CD4-positive, alpha-beta T cell treated with Interleukin-4 for 4 hours (primary cell): ENCODE measurements around the gene LCNL1.

Source experiments
- DNase-seq: peaks from one replicate; pipeline ENCODE4 v3.0.0-alpha.2; 2020

The LCNL1 gene

DNA sequence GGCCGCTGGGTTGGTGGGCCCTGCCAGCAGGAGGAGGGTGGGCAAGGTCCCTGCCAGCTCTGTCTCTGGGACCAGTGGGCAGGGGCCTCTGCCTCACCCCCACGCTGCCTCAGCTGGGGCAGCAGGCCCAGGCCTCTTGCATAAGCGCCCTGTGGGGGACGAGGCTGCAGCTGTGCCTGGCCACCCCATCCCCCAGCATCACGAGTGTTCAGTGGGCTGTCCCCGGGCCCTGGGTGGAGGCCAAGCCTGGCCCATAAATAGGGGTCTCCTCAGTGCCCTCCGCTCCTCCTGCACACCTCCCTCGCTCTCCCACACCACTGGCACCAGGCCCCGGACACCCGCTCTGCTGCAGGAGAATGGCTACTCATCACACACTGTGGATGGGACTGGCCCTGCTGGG lies 5.6 kb upstream of the LCNL1 start, which contains the start of gene PTGDS:
Gene PTGDS, plus strand, starts transcription at position 282 of the 400 bp plus-strand sequence. Its CDS starts 75 bp downstream, at position 357.
- no peak for DNase-seq

DNA sequence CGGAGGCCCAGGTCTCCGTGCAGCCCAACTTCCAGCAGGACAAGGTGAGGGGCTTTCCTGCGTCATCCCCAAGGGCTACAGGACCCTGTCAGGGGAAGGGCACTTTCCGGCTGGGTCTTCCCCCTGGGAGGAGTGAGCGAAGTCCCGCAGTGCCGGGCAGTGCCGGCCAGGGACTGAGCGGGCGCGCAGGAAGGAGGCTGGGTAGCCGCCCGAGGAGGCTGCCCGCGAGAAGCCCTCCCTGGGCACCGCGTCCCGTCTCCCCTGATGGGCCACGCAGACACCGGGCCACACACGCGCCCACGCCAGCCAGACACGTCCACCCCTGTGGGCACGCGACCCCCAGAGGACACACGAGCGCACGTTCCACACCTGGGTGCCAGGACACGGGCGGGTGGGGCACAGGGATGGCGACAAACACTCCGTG lies 5.1 kb upstream of the LCNL1 start:
- no peak for DNase-seq

DNA sequence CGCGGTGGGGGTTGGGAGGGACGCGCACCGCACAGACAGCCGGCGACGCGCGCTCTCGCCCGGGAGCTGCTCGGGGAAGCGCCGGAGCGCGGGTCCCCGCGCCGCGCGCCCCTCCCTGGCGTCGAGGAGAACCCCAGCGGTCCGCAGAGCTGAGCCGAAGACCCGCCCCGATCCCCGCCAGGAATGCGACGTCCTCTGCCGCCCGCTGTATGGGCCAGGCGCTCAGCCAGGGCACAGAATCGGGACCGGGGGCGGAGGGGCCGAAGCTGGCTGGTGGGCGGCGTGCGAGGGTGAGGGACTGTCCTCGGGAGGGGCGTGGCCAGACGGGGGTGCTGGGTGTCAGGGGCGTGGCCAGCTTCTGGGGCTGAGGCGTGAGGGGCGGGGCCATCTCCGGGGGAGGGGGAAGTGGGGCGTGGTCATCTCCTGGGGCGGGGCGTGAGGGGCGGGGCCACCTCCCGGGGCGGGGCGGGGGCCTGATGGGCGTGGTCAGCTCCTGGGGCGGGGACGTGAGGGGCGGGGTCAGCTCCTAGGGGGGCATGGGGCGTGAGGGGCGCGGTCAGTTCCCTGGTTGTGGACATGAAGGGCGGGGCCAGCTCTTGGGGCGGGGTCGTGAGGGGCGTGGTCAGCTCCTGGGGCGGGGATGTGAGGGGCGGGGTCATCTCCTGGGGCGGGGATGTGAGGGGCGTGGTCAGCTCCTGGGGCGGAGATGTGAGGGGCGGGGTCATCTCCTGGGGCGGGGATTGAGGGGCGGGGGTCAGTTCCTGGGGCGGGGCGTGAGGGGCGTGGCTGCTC lies 4.5 kb upstream of the LCNL1 start:
- DNase-seq, result peak; percentile 39

DNA sequence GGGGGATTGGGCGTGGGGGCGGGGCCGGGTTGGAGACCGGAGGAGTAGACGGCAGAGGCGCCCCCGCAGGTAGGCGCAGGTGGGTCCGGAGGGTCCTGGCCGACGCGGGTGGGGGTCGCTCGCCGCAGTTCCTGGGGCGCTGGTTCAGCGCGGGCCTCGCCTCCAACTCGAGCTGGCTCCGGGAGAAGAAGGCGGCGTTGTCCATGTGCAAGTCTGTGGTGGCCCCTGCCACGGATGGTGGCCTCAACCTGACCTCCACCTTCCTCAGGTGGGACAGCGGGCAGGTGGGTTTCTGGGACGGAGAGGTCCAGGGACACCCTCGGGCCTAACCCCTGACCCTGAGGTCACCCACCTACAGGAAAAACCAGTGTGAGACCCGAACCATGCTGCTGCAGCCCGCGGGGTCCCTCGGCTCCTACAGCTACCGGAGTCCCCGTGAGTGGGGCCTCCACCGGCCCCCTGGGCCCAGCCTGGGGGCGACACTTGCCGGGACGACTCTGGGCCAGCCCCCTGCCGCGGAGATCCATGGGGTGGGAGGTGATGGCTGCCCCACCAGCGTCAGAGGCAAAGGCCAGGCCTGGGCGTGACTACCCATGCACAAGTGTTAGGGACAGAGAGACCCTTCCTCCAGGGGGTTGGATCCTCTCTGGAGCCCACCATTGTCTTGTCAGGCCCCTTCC lies 3.8 kb upstream of the LCNL1 start:
- DNase-seq, result no peak

DNA sequence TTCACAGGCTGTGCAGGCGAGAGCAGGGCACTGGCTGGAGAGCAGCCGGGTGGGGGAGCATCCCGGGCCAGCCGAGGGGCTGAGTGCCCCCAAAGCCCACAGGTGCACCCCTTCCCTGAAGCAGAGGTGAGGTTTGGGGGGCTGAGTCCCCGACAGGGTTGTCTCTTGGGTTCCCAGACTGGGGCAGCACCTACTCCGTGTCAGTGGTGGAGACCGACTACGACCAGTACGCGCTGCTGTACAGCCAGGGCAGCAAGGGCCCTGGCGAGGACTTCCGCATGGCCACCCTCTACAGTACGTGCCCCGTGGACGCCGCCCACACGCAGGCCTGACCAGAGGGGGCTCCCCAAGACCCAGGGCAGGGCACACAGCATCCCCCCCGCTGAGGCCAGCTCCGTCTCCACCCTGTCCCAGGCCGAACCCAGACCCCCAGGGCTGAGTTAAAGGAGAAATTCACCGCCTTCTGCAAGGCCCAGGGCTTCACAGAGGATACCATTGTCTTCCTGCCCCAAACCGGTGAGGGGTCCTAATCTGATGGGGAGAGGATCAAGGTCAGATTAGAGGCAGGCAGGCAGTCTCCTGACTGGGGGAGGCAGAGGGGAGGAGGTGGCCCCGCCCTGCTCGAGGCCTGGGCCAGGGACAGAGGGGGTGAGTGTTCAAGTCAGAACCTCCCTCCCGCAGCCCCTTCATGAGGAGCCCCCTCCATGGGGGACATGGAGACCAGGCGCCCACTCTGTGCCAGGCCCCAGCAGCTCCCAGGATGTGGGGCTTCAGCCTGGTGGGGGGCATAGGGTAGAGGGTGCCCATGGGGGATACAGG lies 2.8 kb upstream of the LCNL1 start:
- no peak for DNase-seq

DNA sequence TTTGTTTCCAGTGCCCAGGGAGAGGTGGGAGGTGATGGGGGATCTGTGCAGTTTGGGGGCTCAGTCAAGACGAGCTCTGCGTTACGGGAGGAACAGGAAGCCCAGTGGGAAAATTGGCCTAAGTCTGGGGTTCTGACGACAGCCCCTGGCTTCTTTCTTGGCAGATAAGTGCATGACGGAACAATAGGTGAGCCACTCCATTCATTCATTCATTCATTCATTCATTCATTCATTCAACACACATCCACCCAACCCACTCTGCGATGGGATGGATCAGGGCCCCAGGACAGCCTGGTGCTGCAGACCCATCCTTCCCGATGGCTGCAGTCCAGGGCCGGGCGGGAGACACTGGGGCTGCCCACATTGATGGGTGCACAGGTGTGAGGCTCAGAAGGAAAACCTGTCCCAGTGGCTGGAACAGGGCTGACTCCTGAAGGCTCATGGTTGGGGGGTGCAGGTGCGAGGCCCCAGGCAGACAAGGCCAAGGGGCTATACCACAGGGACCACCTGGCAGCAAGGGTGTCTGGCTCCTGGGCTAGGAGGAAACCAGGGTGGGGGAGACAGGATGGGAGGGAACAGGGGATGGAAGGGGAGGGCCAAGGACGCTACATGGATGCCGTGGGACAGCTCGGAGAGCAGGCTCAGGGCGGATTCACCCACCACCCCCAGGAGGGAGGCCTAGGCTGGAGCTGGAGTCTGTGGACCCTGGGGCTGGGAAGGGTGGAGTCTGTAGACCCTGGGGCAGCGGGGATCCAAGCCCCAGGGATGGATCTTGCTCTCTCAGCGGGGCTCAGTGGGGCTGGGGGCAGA lies 1.9 kb upstream of the LCNL1 start:
- no peak for DNase-seq

DNA sequence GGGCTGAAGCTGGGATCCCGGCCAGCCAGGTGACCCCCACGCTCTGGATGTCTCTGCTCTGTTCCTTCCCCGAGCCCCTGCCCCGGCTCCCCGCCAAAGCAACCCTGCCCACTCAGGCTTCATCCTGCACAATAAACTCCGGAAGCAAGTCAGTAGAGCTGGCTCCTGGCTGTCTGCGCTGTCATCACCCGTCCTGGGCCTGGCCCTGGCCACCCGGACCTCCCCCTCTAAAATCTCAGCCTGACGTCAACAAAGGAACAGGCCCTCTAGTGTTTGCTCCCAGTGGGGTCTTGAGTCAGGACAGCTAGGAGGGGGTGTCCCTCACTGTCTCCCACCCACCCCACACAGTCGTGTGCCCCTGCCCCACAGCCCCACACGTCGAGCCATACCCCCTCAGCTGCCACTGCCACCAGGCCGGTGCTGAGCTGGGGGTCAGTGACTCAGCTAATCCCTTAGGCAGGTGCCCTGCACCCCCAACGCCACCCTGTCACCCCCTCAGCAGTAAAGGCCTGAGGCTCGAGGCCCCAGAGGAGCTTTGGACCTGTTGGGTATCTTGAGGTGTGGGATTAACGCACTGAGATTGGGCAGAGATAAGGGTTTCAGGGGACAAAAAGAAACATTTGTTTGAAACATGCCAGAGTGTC lies 1.1 kb upstream of the LCNL1 start:
- no peak for DNase-seq

DNA sequence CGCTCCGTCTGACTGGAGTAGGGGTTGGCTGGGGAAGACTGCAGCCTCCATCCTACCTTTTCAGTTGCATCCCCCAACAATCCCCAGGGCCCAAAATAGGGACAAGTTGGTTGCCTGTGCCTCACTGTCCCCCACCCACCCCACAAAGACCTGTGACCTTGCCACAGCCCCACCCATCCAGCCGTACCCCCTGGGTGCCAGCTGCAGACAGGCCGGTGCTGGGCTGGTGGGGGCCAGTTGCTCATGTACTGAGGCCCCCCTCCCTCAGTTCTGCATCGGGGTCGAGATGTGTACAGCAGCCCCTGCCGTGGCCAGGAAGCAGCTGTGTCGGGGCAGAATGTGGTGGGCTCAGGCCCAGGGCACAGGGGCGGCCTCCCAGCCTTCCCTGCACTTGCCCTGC lies 374 bp downstream of the LCNL1 start:
- DNase-seq, result no peak

DNA sequence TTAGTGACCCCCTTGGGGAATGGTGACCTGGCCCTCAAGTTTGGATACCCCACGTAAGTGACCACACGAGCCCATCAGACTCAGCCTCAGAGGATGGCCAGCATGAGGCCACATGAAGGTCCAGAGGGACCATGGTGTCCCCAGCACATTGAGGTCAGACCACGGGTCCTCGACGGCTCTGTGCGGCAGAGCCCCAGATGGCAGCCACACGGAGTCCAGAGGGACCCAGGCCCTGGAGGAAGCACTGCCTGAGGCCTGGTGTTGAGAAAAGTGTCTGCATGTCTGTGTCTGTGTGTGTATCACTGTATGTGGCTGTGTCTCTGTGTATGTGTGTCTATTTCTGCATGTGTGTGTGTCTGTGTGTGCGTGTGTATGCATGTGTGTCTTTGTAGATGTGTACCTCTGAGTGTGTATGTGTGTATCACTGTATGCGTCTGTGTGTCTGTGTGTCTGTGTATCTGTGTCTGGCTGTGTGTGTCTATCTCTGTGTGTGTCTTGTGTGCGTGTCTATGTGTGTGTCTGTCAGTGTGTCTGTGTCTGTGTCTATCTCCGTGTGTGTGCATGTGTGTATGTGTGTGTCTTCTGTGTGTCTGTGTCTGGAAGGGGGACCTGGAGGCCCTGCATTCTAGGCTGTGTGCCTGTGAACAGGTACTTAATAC lies 992 bp downstream of the LCNL1 start:
- DNase-seq, result no peak

DNA sequence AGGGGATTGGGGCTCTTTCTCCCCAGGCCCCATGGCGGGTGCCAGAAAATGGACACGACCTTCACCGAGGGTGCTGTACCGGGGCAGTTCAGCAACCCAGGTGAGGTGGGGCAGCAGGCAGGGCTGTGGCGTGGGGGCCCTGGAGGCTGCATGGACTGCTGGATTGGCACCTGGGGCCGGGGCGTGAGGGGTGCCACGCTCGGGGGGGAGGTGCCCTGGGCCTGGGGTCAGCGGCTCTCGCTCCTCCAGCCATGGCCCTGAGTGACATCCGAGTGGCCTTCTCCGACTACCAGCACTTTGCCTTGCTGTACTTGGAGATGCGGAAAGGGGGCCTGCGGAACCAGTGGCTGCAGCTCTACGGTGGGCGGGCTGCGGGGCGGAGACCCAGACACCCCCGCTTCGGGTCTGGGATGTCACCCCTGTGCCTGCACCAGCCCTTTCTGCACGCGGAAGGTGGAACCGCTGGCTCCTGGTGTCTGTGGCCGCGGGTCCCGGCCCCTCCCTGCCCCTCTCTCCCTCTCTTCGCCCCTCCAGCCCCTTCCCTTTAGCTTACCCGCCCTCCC lies 1.8 kb downstream of the LCNL1 start:
- DNase-seq, result no peak

DNA sequence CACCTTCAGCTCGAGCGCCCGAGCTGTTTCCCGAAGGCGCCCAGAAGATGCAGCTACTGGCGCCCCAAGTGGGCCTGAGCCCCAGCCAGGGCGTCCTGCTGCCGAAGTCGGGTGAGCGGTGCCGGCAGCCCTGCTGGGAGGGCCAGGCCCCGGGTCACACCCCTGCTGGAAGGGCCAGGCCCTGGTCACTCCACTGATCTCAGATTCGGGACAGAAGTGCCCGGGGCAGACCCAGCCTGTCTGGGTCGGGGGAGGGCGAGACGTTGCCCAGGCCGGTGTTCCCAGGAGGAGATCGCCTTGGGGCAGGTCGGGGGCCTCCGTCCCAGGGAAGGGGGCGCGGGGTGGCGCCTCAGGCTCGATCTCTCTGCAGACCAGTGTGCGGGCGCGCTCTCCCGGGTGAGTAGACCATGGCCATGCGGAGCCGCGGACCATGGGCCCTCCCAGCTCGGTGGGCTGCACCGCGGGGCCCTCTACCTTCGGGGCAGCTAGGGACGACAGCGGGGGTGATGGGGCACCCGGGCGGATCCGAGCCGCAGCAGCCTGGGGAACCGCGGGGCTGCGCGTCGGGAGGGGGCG lies 2.3 kb downstream of the LCNL1 start:
- DNase-seq, result no peak

DNA sequence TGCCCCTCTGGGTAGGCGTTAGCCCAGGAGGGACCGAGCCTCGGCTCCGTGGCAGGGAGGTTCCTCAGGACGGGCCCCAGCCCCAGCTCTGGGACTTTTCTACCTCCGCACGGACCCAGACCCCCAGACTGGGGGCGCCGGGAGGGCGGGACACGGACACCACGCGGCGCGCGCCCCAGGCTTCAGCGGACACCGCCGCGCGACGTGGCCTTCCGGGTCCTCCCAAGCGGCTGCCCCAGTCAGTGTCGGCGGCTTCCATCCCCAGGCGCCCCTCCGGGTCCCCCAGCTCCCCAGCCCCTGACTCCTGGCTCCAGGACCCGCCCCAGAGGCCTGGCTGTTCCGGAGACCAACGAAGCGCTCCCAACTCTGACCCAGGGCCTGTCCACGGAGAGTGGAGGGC lies 3.1 kb downstream of the LCNL1 start:
- DNase-seq, result no peak

DNA sequence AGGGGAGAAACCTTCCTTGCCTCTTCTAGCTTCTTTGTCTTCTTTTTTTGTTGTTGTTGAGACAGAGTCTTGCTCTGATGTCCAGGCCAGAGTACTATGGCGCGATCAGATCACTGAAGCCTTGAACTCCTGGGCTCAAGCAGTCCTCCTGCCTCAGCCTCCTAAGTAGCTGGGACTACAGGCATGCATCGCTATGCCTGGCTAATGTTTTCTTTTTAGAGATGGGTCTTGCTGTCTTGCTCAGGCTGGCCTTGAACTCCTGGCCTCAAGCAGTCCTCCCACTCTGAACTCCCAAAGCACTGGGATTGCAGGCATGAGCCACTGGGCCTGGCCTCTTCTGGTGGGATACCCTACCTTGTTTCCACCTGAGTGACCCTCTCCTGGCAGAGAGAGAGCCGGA lies 6.1 kb downstream of the LCNL1 start:
- DNase-seq, result no peak

DNA sequence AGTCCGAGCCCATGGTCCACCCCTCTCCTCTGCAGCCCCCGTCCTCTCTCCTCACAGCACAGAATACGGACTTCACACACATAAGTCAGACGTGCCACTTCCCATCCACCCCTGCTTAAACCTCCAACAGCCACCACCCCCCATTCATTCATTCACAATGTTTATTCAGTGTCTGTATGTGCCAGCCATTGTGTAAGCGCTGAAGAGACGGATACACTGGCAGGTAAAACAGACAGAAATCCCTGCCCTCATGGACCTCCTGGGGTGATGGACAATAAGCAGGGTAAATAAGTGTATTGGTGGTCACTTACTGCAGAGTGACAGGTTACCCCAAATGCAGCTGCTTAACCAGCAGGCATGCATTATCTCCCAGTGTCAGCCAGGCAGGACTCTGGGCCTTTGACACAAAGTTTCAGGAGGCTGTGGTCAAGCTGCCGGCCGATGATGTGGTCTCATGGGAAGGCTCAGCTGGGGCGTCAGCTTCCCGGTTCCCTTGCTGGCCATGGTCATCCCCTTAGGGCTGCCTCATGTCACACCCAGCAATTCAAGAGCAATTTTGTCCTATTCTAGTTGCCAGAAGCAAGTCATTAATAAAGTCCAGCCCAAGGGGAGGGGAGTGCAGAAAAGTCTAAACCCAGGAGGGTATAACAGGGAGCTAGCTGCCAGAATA lies 7.6 kb downstream of the LCNL1 start:
- DNase-seq, result no peak

DNA sequence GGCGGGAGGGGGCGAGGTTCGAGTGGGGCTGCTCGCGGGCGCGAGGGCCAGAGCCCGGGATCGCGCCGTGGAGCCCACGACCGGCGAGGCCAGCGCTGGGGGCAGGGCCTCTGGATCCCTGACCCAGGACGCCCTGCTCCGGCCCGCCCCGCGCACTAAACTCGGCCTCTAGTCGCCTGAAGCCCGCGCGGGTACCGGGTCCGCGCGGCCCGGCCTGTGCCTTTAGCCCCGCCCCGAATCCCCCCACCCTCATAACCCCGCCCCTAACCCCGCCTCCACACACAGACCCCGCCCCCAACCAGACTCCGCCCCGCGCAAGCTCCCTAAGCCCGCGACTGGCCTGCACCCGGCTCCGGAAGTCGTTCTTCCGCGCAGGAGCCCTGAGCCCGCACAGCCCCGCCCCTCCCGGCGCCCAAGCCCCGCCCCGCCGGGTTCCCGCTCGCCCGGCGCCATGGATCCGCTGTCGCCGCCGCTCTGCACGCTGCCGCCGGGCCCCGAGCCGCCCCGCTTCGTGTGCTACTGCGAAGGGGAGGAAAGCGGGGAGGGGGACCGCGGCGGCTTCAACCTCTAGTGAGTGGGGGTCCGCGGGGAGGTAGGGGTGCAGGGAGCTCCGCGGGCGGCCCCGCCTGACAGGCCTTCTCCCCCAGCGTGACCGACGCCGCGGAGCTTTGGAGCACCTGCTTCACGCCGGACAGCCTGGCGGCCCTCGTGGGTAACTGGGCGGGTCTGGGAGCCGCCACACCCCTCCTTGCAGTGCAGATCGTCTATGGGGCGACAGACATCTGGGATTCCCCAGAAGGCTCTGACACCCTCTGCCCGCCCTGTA lies 9.4 kb downstream of the LCNL1 start, which contains the start of gene PAXX:
Gene PAXX, plus strand, starts transcription at position 430 of the 826 bp plus-strand sequence. Its CDS starts 22 bp downstream, at position 452.
- DNase-seq, result peak; percentile 89

DNA sequence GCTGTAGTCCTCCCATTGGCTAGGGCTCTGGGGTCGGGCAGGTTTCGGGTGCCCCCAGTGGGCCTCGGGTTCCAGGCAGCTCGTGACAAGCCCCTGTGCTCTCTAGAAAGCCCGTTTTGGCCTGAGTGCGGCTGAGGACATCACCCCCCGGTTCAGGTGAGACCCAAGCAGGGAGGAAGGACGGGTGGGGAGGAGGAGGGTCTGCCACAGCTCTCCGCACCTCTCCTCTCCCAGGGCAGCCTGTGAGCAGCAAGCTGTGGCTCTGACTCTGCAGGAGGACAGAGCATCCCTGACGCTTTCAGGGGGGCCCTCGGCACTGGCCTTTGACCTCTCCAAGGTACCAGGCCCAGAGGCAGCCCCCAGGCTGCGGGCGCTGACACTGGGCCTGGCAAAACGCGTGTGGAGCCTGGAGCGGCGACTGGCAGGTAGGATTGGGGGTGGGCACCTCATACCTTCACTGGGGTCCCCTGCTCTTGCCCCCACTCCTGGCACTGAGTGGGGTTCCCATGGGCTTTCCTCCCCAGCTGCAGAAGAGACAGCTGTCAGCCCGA lies 10.1 kb downstream of the LCNL1 start:
- DNase-seq, result no peak

DNA sequence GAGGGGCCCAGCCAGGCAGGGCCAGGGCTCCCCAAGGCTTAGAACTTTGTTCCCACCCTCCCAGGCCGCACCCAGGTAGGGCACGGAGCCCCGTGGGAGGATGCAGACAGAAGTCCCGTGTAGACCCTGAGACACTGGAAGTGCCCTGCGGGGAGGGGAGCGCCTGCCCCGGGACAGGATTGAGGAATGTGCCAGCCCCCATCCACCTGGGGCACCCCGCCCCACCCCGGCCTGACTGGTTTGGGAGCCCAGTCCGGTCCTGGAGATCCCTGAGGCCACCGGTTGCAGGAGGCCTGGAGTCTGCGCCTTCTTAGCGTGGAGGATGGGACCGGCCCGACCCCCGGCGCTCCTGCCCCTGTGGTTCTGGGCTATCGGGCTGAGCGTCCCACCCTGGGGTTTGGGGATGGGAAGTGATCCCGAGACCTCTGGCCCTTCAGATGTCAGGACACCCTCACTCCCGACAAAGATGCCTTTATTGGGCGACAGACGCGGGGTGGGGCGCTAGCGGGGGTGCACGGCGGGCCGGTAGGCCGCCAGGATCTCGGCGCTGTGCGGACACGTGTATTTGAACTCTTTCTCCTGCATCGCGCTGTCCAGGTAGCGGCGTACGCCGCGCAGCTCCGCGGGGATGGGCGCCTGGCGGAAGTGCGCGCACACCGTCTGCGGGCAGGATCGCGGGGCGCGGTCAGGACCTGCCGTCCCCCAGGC lies 11.5 kb downstream of the LCNL1 start:
- DNase-seq, result no peak

DNA sequence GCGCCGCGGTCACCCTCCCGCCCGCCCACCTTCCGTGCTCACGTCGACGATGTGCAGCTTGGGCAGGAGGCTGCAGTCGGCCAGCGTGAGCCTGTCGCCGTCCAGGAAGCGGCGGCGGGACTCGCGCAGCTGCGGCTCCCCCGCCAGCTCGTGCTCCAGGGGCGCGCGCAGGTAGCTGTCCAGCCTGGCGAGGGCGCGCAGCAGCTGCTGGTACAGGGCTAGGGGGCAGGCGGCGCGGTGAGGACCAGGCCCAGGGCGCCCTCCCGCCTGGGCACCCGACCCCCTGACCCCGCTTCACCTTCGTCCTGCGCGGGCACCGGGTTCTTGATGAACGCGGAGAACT lies 12.1 kb downstream of the LCNL1 start:
- DNase-seq, result no peak
